K562 (cell line): ENCODE results near the gene NRARP. TPM values are rescaled to one million over a fixed set of nuclear protein-coding genes. Genes with fewer than 3 reads are reported as not detected.

Experiments
- ARHGAP35 ChIP-seq: fragments of 450-650 bp; IDR thresholded peaks from 2 replicates; pipeline ENCODE4 v1.6.1; 2018; ENCODE audit not compliant: partially characterized antibody
- HMG20A ChIP-seq: fragments of 450-650 bp; formaldehyde crosslinking; conservative IDR thresholded peaks from 2 replicates; pipeline ENCODE4 v1.4.0; 2020; ENCODE audit warnings: mild to moderate bottlenecking, mixed read lengths
- KLF6 ChIP-seq: fragments of 250-450 bp; sonication (Bioruptor Pico); IDR thresholded peaks from 2 replicates; pipeline ENCODE4 v1.4.0; 2020; ENCODE audit warnings: mild to moderate bottlenecking, moderate library complexity, borderline replicate concordance
- NR3C1 ChIP-seq: sonication (generic); formaldehyde crosslinking; IDR thresholded peaks from 2 replicates; pipeline ENCODE4 v1.8.1; 2022; ENCODE audit warnings: missing genetic modification reagents
- SAFB ChIP-seq: fragments of 200-400 bp; formaldehyde crosslinking; IDR thresholded peaks from 2 replicates; pipeline ENCODE4 v1.6.1; 2017; ENCODE audit warnings: low read depth, low read length, borderline replicate concordance
- SPI1 ChIP-seq: IDR thresholded peaks from 2 replicates; pipeline ENCODE4 v1.6.1; 2011; ENCODE audit warnings: low read depth, low read length, control low read depth, borderline replicate concordance
- STAT5B ChIP-seq: fragments of 250-450 bp; sonication (Bioruptor Pico); IDR thresholded peaks from 2 replicates; pipeline ENCODE4 v1.8.0; 2021; ENCODE audit warnings: mild to moderate bottlenecking, inconsistent platforms
- TBL1XR1 ChIP-seq, 2 experiments: IDR thresholded peaks; 2 replicates each; pipeline ENCODE4 v1.6.1; 2012; ENCODE audit warnings: improper control_type of control experiment in 2 of 2, low read length in 2 of 2, mild to moderate bottlenecking in 1 of 2
- ZBTB7A ChIP-seq: IDR thresholded peaks from 2 replicates; pipeline ENCODE4 v1.6.1; 2011; ENCODE audit warnings: low read depth, mild to moderate bottlenecking, low read length, moderate library complexity, borderline replicate concordance; ENCODE audit not compliant: control insufficient read depth
- ZNF668 ChIP-seq: fragments of 250-450 bp; sonication (Bioruptor Pico); IDR thresholded peaks from 2 replicates; pipeline ENCODE4 v1.8.0; 2022; ENCODE audit warnings: mild to moderate bottlenecking, inconsistent platforms
- polyA plus RNA-seq, 8 experiments: library from polyadenylated mRNA; depleted of rRNA in 4 of 8; stranded (reverse) in 5 of 8; unstranded in 3 of 8; fragments of >200 nt; fragmentation: Nextera tagmentation in 2 of 8; fragmentation: Illumina TruSeq in 1 of 8; extraction: Ambion mirVana in 2 of 8; extraction: Trizol in 1 of 8; gene quantifications; 2 replicates each; pipeline versions ENCODE4 v1.2.1 to v1.2.3, GENCODE V29; 2011 to 2014; ENCODE audit warnings: inconsistent platforms in 1 of 8, missing spikeins in 1 of 8
- total RNA-seq, 7 experiments: library from RNA; depleted of rRNA in 6 of 7; stranded (reverse); fragments of >200 nt in 6 of 7; fragmentation: Illumina TruSeq in 2 of 7; extraction: Trizol in 2 of 7; gene quantifications; 2 replicates each; pipeline versions ENCODE4 v1.2.1 to v1.2.3, GENCODE V29; 2011 to 2021; ENCODE audit warnings: low replicate concordance in 1 of 7
- TF ChIP-seq, protein P1 (sequence below): fragments of 450-650 bp; conservative IDR thresholded peaks from 2 replicates; pipeline ENCODE4 v1.6.1; 2016; ENCODE audit warnings: missing genetic modification characterization, low read depth, mild to moderate bottlenecking, control low read depth, missing compliant biosample characterization
- TF ChIP-seq, protein P2 (sequence below): fragments of 250-450 bp; sonication (Bioruptor Pico); IDR thresholded peaks from 2 replicates; pipeline ENCODE4 v1.4.0; 2020
- TF ChIP-seq, protein P3 (sequence below), 3 experiments: fragments of 200-800 bp in 1 of 3; fragments of 250-450 bp in 1 of 3; fragments of 450-650 bp in 1 of 3; sonication (Bioruptor Pico) in 1 of 3; sonication (Bioruptor generic) in 1 of 3; formaldehyde crosslinking in 1 of 3; IDR thresholded peaks; 2 replicates each; pipeline versions ENCODE4 v1.6.1 to v1.8.0; 2016 to 2022; ENCODE audit warnings: mild to moderate bottlenecking in 2 of 3, missing genetic modification characterization in 2 of 3, missing compliant biosample characterization in 1 of 3, moderate library complexity in 1 of 3
- TF ChIP-seq, protein P4 (sequence below): fragments of 250-450 bp; sonication (Bioruptor Pico); IDR thresholded peaks from 2 replicates; pipeline ENCODE4 v1.4.0; 2020

NRARP gene
- total and polyA plus RNA-seq, 9 of the 15 experiments (the other 6 are each of a cell fraction or from before 2014, with no cell fraction given): 2.0 to 24.5 (median 7.2) TPM; not detected in 2

DNA sequence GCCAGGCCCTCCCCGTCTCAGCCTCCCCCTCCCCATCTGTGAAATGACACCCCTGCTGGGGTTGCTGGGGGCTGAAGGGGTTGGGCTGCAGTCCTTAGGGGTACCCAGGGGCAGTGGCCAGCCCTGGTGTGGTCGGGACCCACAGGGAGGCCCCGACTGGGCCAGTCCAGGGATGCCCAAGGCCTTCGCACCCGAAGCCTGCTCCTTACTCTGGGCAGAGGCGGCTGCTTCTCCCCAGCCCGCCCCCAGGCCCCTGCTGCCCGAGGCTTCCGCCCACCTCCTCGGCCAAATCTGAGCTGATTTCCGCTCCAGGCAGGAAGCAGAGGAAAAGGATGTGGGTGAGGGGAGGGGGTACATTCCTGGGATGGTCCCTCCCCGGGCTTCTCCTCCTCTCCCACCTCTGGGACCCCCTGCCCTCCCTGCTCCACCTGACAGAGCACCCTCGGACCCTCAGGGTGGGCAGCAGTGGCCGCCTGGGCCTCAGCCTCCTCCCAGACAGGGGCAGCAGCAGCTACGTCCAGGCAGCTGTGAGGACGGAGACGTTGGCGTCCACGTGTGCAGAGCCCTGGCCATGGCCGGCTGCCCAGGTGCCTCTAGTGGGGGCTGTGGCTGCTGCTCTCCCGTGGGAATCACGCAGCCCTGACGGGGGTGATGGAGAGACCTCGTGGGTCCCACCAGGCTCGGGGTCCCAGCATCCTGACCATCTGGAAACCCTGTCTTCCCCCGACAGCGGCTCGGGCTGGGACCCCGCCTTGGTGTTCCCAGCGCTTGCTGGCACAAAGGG is 4.2 kb upstream of the NRARP start (continued):
- TF ChIP-seq, protein P1, sequence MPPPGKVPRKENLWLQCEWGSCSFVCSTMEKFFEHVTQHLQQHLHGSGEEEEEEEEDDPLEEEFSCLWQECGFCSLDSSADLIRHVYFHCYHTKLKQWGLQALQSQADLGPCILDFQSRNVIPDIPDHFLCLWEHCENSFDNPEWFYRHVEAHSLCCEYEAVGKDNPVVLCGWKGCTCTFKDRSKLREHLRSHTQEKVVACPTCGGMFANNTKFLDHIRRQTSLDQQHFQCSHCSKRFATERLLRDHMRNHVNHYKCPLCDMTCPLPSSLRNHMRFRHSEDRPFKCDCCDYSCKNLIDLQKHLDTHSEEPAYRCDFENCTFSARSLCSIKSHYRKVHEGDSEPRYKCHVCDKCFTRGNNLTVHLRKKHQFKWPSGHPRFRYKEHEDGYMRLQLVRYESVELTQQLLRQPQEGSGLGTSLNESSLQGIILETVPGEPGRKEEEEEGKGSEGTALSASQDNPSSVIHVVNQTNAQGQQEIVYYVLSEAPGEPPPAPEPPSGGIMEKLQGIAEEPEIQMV (tag): no peak
- TF ChIP-seq STAT5B (CRISPR knock-in tag) (no peak), ZNF668 (CRISPR knock-in tag) (no peak), SPI1 (no peak), HMG20A (CRISPR knock-in tag) (no peak), TBL1XR1 (IDR thresholded peaks at IDR 0.05; ENCODE audit: low read length in 2 of 2) (no peak), ARHGAP35 (no peak), SAFB (no peak; the same call in 1 of the 2 replicates), ZBTB7A (0 out of 2 replicates have a peak, but pooled peaks have one; percentile 48), NR3C1 (CRISPR knock-in tag) (no peak), KLF6 (CRISPR knock-in tag) (no peak)
- TF ChIP-seq, protein P2, sequence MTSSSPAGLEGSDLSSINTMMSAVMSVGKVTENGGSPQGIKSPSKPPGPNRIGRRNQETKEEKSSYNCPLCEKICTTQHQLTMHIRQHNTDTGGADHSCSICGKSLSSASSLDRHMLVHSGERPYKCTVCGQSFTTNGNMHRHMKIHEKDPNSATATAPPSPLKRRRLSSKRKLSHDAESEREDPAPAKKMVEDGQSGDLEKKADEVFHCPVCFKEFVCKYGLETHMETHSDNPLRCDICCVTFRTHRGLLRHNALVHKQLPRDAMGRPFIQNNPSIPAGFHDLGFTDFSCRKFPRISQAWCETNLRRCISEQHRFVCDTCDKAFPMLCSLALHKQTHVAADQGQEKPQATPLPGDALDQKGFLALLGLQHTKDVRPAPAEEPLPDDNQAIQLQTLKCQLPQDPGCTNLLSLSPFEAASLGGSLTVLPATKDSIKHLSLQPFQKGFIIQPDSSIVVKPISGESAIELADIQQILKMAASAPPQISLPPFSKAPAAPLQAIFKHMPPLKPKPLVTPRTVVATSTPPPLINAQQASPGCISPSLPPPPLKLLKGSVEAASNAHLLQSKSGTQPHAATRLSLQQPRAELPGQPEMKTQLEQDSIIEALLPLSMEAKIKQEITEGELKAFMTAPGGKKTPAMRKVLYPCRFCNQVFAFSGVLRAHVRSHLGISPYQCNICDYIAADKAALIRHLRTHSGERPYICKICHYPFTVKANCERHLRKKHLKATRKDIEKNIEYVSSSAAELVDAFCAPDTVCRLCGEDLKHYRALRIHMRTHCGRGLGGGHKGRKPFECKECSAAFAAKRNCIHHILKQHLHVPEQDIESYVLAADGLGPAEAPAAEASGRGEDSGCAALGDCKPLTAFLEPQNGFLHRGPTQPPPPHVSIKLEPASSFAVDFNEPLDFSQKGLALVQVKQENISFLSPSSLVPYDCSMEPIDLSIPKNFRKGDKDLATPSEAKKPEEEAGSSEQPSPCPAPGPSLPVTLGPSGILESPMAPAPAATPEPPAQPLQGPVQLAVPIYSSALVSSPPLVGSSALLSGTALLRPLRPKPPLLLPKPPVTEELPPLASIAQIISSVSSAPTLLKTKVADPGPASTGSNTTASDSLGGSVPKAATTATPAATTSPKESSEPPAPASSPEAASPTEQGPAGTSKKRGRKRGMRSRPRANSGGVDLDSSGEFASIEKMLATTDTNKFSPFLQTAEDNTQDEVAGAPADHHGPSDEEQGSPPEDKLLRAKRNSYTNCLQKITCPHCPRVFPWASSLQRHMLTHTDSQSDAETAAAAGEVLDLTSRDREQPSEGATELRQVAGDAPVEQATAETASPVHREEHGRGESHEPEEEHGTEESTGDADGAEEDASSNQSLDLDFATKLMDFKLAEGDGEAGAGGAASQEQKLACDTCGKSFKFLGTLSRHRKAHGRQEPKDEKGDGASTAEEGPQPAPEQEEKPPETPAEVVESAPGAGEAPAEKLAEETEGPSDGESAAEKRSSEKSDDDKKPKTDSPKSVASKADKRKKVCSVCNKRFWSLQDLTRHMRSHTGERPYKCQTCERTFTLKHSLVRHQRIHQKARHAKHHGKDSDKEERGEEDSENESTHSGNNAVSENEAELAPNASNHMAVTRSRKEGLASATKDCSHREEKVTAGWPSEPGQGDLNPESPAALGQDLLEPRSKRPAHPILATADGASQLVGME (CRISPR knock-in tag): no peak
- TF ChIP-seq, protein P3, sequence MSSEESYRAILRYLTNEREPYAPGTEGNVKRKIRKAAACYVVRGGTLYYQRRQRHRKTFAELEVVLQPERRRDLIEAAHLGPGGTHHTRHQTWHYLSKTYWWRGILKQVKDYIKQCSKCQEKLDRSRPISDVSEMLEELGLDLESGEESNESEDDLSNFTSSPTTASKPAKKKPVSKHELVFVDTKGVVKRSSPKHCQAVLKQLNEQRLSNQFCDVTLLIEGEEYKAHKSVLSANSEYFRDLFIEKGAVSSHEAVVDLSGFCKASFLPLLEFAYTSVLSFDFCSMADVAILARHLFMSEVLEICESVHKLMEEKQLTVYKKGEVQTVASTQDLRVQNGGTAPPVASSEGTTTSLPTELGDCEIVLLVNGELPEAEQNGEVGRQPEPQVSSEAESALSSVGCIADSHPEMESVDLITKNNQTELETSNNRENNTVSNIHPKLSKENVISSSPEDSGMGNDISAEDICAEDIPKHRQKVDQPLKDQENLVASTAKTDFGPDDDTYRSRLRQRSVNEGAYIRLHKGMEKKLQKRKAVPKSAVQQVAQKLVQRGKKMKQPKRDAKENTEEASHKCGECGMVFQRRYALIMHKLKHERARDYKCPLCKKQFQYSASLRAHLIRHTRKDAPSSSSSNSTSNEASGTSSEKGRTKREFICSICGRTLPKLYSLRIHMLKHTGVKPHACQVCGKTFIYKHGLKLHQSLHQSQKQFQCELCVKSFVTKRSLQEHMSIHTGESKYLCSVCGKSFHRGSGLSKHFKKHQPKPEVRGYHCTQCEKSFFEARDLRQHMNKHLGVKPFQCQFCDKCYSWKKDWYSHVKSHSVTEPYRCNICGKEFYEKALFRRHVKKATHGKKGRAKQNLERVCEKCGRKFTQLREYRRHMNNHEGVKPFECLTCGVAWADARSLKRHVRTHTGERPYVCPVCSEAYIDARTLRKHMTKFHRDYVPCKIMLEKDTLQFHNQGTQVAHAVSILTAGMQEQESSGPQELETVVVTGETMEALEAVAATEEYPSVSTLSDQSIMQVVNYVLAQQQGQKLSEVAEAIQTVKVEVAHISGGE (CRISPR knock-in tag; IDR thresholded peaks at IDR 0.05): no peak
- TF ChIP-seq, protein P4, sequence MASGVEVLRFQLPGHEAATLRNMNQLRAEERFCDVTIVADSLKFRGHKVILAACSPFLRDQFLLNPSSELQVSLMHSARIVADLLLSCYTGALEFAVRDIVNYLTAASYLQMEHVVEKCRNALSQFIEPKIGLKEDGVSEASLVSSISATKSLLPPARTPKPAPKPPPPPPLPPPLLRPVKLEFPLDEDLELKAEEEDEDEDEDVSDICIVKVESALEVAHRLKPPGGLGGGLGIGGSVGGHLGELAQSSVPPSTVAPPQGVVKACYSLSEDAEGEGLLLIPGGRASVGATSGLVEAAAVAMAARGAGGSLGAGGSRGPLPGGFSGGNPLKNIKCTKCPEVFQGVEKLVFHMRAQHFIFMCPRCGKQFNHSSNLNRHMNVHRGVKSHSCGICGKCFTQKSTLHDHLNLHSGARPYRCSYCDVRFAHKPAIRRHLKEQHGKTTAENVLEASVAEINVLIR (CRISPR knock-in tag): no peak
- TF ChIP-seq, all 486 proteins: peak for 3
